GM13976 (cell line): ENCODE measurements around the gene ROBO1.

Experiments
- DNase-seq: peaks from one replicate; pipeline ENCODE4 v3.0.0; 2012; ENCODE audit warnings: low spot score
- CTCF ChIP-seq: IDR thresholded peaks from 2 replicates; pipeline ENCODE4 v1.5.1; 2012; ENCODE audit warnings: borderline replicate concordance, mild to moderate bottlenecking; ENCODE audit not compliant: insufficient read depth; ENCODE audit errors: extremely low read depth, missing control alignments, control extremely low read depth
- in situ Hi-C: fragments of 300-500 bp; cut with MboI; formaldehyde crosslinking; loops from one replicate; pipeline ENCODE4 v1.12.0; 2022; ENCODE audit warnings: low sequenced_read_pairs, mixed read lengths, inconsistent platforms; ENCODE audit not compliant: unreplicated experiment

Gene ROBO1

GRCh38 chr3:79001255-79001654, 766.5 kb downstream of the ROBO1 start:
- no peak for TF ChIP-seq CTCF
- no peak for DNase-seq
- in situ Hi-C loops: no loop called here

GRCh38 chr3:78999139-78999538, 768.7 kb downstream of the ROBO1 start:
- no peak for TF ChIP-seq CTCF
- DNase-seq: no peak
- in situ Hi-C loops: no loop called here

- no peak for TF ChIP-seq CTCF
- DNase-seq: no peak
- in situ Hi-C loops: no loop called here
Observed at GRCh38 chr3:78995087-78995486, 772.7 kb downstream of the ROBO1 start.

GRCh38 chr3:78994174-78995027, 773.4 kb downstream of the ROBO1 start:
- in situ Hi-C loops: no loop called here

GRCh38 chr3:78993375-78993774, 774.4 kb downstream of the ROBO1 start:
- in situ Hi-C loops: no loop called here
- TF ChIP-seq CTCF: no peak
- DNase-seq: no peak

More at GRCh38 chr3:78994174-78995027, 773.4 kb downstream of the ROBO1 start:
- no peak for TF ChIP-seq CTCF
- DNase-seq: no peak

- DNase-seq: no peak
- in situ Hi-C loops: no loop called here
- no peak for TF ChIP-seq CTCF
Observed at GRCh38 chr3:78992830-78993229, 775.0 kb downstream of the ROBO1 start.
